ENCODE results near the gene DQX1. TPM values are rescaled to one million over a fixed set of nuclear protein-coding genes. Genes with fewer than 3 reads are reported as not detected.

DQX1 gene
- not detected in 2 replicates for total RNA-seq (2014; rRNA removed; shearing (Covaris generic))
- not detected in 2 replicates for polyA plus RNA-seq (2016; fragmentation: Nextera tagmentation; extraction: Ambion mirVana)

- no peaks in the 10 kb centered on the region for H3K9me3 ChIP-seq (ENCODE audit: low read depth)
- no peaks in the 10 kb centered on the region for H3K27me3 ChIP-seq (replicated peaks; ENCODE audit: insufficient read depth)
- H3K9me2 ChIP-seq (ENCODE audit: insufficient read depth) = no peaks in the 10 kb centered on the region
- H3K4me3 ChIP-seq = no peak within 1 kb of the TSS
- TF ChIP-seq EZH2 (IDR thresholded peaks at IDR 0.05; ENCODE audit: insufficient read depth, poor library complexity, severe bottlenecking) (no peak), EZH2phosphoT487 (IDR thresholded peaks at IDR 0.05; ENCODE audit: insufficient read depth, low read depth) (no peak)
- peaks cover 39% of the 10 kb centered on the region for H3K79me2 ChIP-seq (ENCODE audit: insufficient read depth)
- no peak within 1 kb of the TSS for H3K27ac ChIP-seq
- no peak within 1 kb of the TSS for H2AFZ ChIP-seq
- DNase-seq = peak; percentile 57
- H3K9ac ChIP-seq = no peak within 1 kb of the TSS
- H3K4me2 ChIP-seq (ENCODE audit: unreplicated experiment) = no peak within 1 kb of the TSS
- in situ Hi-C loops (cut with MboI) = no loop called here
- peaks cover 10% of the 10 kb centered on the region for H3K4me1 ChIP-seq (ENCODE audit: insufficient read depth)
- H4K20me1 ChIP-seq (ENCODE audit: insufficient read depth) = no peaks in the 10 kb centered on the region
- H3K36me3 ChIP-seq (ENCODE audit: low read depth) = 0 out of 2 replicates have a peak, but pooled peaks cover 11% of the 10 kb centered on the region
- WGBS, 2 experiments (ENCODE audit: low coverage in 1 of 2, low lambda C conversion rate in 2 of 2, missing lambda C conversion rate in 2 of 2) = 87 to 89% methylated on average over 11 of the region's 11 CpGs
- H3F3A ChIP-seq (ENCODE audit: insufficient read depth) = no peaks in the 10 kb centered on the region
Measured at GRCh38 chr2:74525717-74526648, at the start of gene DQX1. DQX1 (minus strand) TSS chr2:74526231; CDS start chr2:74525729, 502 bp downstream.

- Histone ChIP-seq H3K9ac (no peak overlapping the region), H3K4me3 (no peak overlapping the region), H4K20me1 (ENCODE audit: insufficient read depth) (no peaks in the 10 kb centered on the region), H3K4me2 (ENCODE audit: unreplicated experiment) (peak overlapping the region; percentile 78), H3K36me3 (ENCODE audit: low read depth) (no peaks in the 10 kb centered on the region), H3K27ac (peak overlapping the region; percentile 80; the same call in 1 of the 2 replicates), H3K79me2 (ENCODE audit: insufficient read depth) (no peaks in the 10 kb centered on the region), H3K4me1 (ENCODE audit: insufficient read depth) (peaks cover 56% of the 10 kb centered on the region), H3K27me3 (replicated peaks; ENCODE audit: insufficient read depth) (no peaks in the 10 kb centered on the region), H2AFZ (no peak overlapping the region), H3K9me3 (ENCODE audit: low read depth) (no peaks in the 10 kb centered on the region), H3K9me2 (ENCODE audit: insufficient read depth) (no peaks in the 10 kb centered on the region), H3F3A (ENCODE audit: insufficient read depth) (peaks cover 55% of the 10 kb centered on the region)
- peak; percentile 59 for DNase-seq
- in situ Hi-C loops (cut with MboI) = no loop called here
- WGBS, 2 experiments (ENCODE audit: low coverage in 1 of 2, low lambda C conversion rate in 2 of 2, missing lambda C conversion rate in 2 of 2) = 38 to 43% methylated on average over 4 of the region's 4 CpGs
- TF ChIP-seq EZH2phosphoT487 (IDR thresholded peaks at IDR 0.05; ENCODE audit: insufficient read depth, low read depth) (no peak), EZH2 (IDR thresholded peaks at IDR 0.05; ENCODE audit: insufficient read depth, poor library complexity, severe bottlenecking) (no peak)
Measured at GRCh38 chr2:74575320-74575719, 49.3 kb upstream of the DQX1 start.

GRCh38 chr2:74573747-74574562, 47.9 kb upstream of the DQX1 start:
- peak overlapping the region; percentile 78 for H3K4me2 ChIP-seq (ENCODE audit: unreplicated experiment)
- H3K4me3 ChIP-seq = peak overlapping the region; percentile 53
- H3K27ac ChIP-seq = peak overlapping the region; percentile 80
- H3K9me2 ChIP-seq (ENCODE audit: insufficient read depth) = no peaks in the 10 kb centered on the region
- H4K20me1 ChIP-seq (ENCODE audit: insufficient read depth) = no peaks in the 10 kb centered on the region
- TF ChIP-seq EZH2phosphoT487 (IDR thresholded peaks at IDR 0.05; ENCODE audit: insufficient read depth, low read depth) (no peak), EZH2 (IDR thresholded peaks at IDR 0.05; ENCODE audit: insufficient read depth, poor library complexity, severe bottlenecking) (no peak)
- peaks cover 62% of the 10 kb centered on the region for H3K4me1 ChIP-seq (ENCODE audit: insufficient read depth)
- no peaks in the 10 kb centered on the region for H3K79me2 ChIP-seq (ENCODE audit: insufficient read depth)
- WGBS, 2 experiments (ENCODE audit: low coverage in 1 of 2, low lambda C conversion rate in 2 of 2, missing lambda C conversion rate in 2 of 2) = 17 to 21% methylated on average over 7 of the region's 7 CpGs
- H3K9ac ChIP-seq = 0 out of 2 replicates have a peak overlapping the region, but pooled peaks have one; percentile 21
- H3K9me3 ChIP-seq (ENCODE audit: low read depth) = no peaks in the 10 kb centered on the region
- H3K27me3 ChIP-seq (replicated peaks; ENCODE audit: insufficient read depth) = no peaks in the 10 kb centered on the region
- in situ Hi-C loops (cut with MboI) = no loop called here
- peak overlapping the region; percentile 52 for H2AFZ ChIP-seq
- peaks cover 58% of the 10 kb centered on the region for H3F3A ChIP-seq (ENCODE audit: insufficient read depth)
- peak; percentile 76 for DNase-seq
- no peaks in the 10 kb centered on the region for H3K36me3 ChIP-seq (ENCODE audit: low read depth)
